HepG2 (cell line): ENCODE measurements around the gene COX8C. TPM values are rescaled to one million over a fixed set of nuclear protein-coding genes. Genes with fewer than 3 reads are reported as not detected.

Experiments
- CEBPB ChIP-seq: IDR thresholded peaks from 2 replicates; pipeline ENCODE4 v1.6.1; 2011; ENCODE audit warnings: low read depth, low read length, improper control_type of control experiment, borderline replicate concordance
- FOXP1 ChIP-seq, 2 experiments: fragments of 450-650 bp in 1 of 2; IDR thresholded peaks; 2 replicates each; pipeline ENCODE4 v1.6.1; 2017 to 2018; ENCODE audit warnings: antibody characterized with exemption in 1 of 2
- HNRNPUL1 ChIP-seq: fragments of 200-400 bp; formaldehyde crosslinking; IDR thresholded peaks from 2 replicates; pipeline ENCODE4 v1.6.1; 2017; ENCODE audit warnings: low read depth, mild to moderate bottlenecking, low read length, moderate library complexity
- JDP2 ChIP-seq: sonication (generic); formaldehyde crosslinking; IDR thresholded peaks from 2 replicates; pipeline ENCODE4 v1.8.1; 2022; ENCODE audit warnings: missing genetic modification reagents, borderline replicate concordance
- NCOA2 ChIP-seq: sonication (generic); formaldehyde crosslinking; IDR thresholded peaks from 2 replicates; pipeline ENCODE4 v1.8.0; 2022; ENCODE audit warnings: inconsistent platforms
- SAP130 ChIP-seq: IDR thresholded peaks from 2 replicates; pipeline ENCODE4 v1.6.1; 2016; ENCODE audit warnings: low read depth
- SMAD3 ChIP-seq: sonication (generic); formaldehyde crosslinking; IDR thresholded peaks from 2 replicates; pipeline ENCODE4 v1.4.0; 2020; ENCODE audit warnings: missing genetic modification reagents
- SOX5 ChIP-seq: IDR thresholded peaks from 2 replicates; pipeline ENCODE4 v1.6.1; 2016; ENCODE audit warnings: borderline replicate concordance
- TCF7 ChIP-seq: sonication (generic); IDR thresholded peaks from 2 replicates; pipeline ENCODE4 v1.6.1; 2016; ENCODE audit warnings: antibody characterized with exemption, low read depth
- TCF7L2 ChIP-seq: IDR thresholded peaks from 2 replicates; pipeline ENCODE4 v1.6.1; 2011; ENCODE audit warnings: mild to moderate bottlenecking, low read depth, low read length, moderate library complexity
- ZSCAN29 ChIP-seq: sonication (generic); formaldehyde crosslinking; conservative IDR thresholded peaks from 2 replicates; pipeline ENCODE4 v1.4.0; 2020; ENCODE audit warnings: mild to moderate bottlenecking, missing genetic modification reagents
- polyA plus RNA-seq, 8 experiments: library from polyadenylated mRNA; depleted of rRNA in 3 of 8; stranded (reverse) in 7 of 8; unstranded in 1 of 8; fragments of >200 nt; fragmentation: Illumina TruSeq in 4 of 8; extraction: Trizol in 4 of 8; gene quantifications; 2 replicates each; pipeline versions ENCODE4 v1.2.1 to v1.2.3, GENCODE V29; 2011 to 2016; ENCODE audit warnings: low read depth in 4 of 8, missing spikeins in 1 of 8, mixed read lengths in 1 of 8; ENCODE audit not compliant: insufficient read depth in 1 of 8
- total RNA-seq, 5 experiments: library from RNA; depleted of rRNA; stranded (reverse); fragments of >200 nt; fragmentation: Illumina TruSeq; extraction: Trizol; gene quantifications; 2 replicates each; pipeline ENCODE4 v1.2.3, GENCODE V29; 2016; ENCODE audit warnings: low read depth in 1 of 5
- TF ChIP-seq, protein P1 (sequence below): IDR thresholded peaks from 2 replicates; pipeline ENCODE4 v1.6.1; 2012; ENCODE audit warnings: low read depth, low read length, improper control_type of control experiment
- TF ChIP-seq, protein P2 (sequence below): sonication (generic); formaldehyde crosslinking; IDR thresholded peaks from 2 replicates; pipeline ENCODE4 v1.9.0; 2021; ENCODE audit warnings: missing genetic modification reagents, borderline replicate concordance
- TF ChIP-seq, protein P3 (sequence below): sonication (generic); formaldehyde crosslinking; conservative IDR thresholded peaks from 2 replicates; pipeline ENCODE4 v1.4.0; 2020; ENCODE audit warnings: mild to moderate bottlenecking, missing genetic modification reagents, moderate library complexity
- TF ChIP-seq, protein P4 (sequence below): IDR thresholded peaks from 2 replicates; pipeline ENCODE4 v1.4.0; 2020; ENCODE audit warnings: mild to moderate bottlenecking, missing genetic modification reagents

Gene COX8C
- total and polyA plus RNA-seq, 2 of the 13 experiments (the other 11 are each of a cell fraction or from before 2014, with no cell fraction given) = not detected

DNA sequence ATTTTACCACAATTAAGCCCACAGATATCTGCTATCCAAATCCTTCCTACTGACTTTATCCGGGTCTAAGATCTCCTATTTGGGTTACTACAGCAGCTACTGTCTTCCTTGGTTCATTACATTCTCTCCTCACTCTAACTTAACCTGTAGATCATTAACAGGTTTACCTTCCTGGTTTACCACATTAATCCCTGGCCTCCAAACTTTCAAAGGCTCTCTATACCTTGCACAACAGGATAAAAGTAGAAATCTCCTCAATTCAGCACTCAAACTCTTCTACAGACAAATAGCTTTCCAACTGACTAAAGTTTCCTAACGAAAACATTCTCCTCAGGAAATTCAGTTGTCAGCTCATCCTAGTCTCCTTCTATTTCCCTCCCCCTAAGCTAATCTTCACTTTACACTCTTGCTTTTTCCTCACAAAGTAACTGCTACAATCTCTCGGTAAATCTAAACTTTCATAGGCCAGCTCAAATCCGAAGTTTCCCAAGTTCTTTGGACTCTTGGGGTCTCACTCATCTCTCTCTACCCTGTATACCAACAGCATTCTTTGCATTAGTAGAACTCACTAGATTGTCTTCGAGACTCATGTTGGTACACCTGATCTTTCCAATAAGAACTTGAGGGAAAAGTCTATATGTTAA, 16.9 kb upstream of the COX8C start (continued):
- TF ChIP-seq HNRNPUL1 = 0 out of 2 replicates have a peak, but pooled peaks have one; percentile 31
- no peak for TF ChIP-seq JDP2 (CRISPR knock-in tag)
- no peak for TF ChIP-seq SMAD3 (CRISPR knock-in tag)
- TF ChIP-seq ZSCAN29 (CRISPR knock-in tag) = no peak
- TF ChIP-seq NCOA2 (CRISPR knock-in tag) = peak; percentile 49; the same call in 1 of the 2 replicates
- TF ChIP-seq CEBPB = peak; percentile 60; the same call in 1 of the 2 replicates
- TF ChIP-seq, protein P1, sequence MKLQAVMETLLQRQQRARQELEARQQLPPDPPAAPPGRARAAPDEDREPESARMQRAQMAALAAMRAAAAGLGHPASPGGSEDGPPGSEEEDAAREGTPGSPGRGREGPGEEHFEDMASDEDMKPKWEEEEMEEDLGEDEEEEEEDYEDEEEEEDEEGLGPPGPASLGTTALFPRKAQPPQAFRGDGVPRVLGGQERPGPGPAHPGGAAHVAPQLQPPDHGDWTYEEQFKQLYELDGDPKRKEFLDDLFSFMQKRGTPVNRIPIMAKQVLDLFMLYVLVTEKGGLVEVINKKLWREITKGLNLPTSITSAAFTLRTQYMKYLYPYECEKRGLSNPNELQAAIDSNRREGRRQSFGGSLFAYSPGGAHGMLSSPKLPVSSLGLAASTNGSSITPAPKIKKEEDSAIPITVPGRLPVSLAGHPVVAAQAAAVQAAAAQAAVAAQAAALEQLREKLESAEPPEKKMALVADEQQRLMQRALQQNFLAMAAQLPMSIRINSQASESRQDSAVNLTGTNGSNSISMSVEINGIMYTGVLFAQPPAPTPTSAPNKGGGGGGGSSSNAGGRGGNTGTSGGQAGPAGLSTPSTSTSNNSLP = peak; percentile 49; the same call in 1 of the 2 replicates
- peak; percentile 36; the same call in 1 of the 2 replicates for TF ChIP-seq SOX5 (CRISPR knock-in tag)
- TF ChIP-seq, protein P2, sequence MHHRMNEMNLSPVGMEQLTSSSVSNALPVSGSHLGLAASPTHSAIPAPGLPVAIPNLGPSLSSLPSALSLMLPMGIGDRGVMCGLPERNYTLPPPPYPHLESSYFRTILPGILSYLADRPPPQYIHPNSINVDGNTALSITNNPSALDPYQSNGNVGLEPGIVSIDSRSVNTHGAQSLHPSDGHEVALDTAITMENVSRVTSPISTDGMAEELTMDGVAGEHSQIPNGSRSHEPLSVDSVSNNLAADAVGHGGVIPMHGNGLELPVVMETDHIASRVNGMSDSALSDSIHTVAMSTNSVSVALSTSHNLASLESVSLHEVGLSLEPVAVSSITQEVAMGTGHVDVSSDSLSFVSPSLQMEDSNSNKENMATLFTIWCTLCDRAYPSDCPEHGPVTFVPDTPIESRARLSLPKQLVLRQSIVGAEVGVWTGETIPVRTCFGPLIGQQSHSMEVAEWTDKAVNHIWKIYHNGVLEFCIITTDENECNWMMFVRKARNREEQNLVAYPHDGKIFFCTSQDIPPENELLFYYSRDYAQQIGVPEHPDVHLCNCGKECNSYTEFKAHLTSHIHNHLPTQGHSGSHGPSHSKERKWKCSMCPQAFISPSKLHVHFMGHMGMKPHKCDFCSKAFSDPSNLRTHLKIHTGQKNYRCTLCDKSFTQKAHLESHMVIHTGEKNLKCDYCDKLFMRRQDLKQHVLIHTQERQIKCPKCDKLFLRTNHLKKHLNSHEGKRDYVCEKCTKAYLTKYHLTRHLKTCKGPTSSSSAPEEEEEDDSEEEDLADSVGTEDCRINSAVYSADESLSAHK (CRISPR knock-in tag) = no peak
- TF ChIP-seq SAP130 (CRISPR knock-in tag) = peak; percentile 21; the same call in 1 of the 2 replicates
- TF ChIP-seq, protein P3, sequence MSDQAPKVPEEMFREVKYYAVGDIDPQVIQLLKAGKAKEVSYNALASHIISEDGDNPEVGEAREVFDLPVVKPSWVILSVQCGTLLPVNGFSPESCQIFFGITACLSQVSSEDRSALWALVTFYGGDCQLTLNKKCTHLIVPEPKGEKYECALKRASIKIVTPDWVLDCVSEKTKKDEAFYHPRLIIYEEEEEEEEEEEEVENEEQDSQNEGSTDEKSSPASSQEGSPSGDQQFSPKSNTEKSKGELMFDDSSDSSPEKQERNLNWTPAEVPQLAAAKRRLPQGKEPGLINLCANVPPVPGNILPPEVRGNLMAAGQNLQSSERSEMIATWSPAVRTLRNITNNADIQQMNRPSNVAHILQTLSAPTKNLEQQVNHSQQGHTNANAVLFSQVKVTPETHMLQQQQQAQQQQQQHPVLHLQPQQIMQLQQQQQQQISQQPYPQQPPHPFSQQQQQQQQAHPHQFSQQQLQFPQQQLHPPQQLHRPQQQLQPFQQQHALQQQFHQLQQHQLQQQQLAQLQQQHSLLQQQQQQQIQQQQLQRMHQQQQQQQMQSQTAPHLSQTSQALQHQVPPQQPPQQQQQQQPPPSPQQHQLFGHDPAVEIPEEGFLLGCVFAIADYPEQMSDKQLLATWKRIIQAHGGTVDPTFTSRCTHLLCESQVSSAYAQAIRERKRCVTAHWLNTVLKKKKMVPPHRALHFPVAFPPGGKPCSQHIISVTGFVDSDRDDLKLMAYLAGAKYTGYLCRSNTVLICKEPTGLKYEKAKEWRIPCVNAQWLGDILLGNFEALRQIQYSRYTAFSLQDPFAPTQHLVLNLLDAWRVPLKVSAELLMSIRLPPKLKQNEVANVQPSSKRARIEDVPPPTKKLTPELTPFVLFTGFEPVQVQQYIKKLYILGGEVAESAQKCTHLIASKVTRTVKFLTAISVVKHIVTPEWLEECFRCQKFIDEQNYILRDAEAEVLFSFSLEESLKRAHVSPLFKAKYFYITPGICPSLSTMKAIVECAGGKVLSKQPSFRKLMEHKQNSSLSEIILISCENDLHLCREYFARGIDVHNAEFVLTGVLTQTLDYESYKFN = peak; percentile 43; the same call in 1 of the 2 replicates
- peak; percentile 47; the same call in 1 of the 2 replicates for TF ChIP-seq TCF7L2
- TF ChIP-seq TCF7 = peak; percentile 65; the same call in 1 of the 2 replicates
- no peak for TF ChIP-seq FOXP1 (IDR thresholded peaks at IDR 0.05)
- peak; percentile 87 for TF ChIP-seq FOXP1 (CRISPR knock-in tag; IDR thresholded peaks at IDR 0.05)
- TF ChIP-seq, protein P4, sequence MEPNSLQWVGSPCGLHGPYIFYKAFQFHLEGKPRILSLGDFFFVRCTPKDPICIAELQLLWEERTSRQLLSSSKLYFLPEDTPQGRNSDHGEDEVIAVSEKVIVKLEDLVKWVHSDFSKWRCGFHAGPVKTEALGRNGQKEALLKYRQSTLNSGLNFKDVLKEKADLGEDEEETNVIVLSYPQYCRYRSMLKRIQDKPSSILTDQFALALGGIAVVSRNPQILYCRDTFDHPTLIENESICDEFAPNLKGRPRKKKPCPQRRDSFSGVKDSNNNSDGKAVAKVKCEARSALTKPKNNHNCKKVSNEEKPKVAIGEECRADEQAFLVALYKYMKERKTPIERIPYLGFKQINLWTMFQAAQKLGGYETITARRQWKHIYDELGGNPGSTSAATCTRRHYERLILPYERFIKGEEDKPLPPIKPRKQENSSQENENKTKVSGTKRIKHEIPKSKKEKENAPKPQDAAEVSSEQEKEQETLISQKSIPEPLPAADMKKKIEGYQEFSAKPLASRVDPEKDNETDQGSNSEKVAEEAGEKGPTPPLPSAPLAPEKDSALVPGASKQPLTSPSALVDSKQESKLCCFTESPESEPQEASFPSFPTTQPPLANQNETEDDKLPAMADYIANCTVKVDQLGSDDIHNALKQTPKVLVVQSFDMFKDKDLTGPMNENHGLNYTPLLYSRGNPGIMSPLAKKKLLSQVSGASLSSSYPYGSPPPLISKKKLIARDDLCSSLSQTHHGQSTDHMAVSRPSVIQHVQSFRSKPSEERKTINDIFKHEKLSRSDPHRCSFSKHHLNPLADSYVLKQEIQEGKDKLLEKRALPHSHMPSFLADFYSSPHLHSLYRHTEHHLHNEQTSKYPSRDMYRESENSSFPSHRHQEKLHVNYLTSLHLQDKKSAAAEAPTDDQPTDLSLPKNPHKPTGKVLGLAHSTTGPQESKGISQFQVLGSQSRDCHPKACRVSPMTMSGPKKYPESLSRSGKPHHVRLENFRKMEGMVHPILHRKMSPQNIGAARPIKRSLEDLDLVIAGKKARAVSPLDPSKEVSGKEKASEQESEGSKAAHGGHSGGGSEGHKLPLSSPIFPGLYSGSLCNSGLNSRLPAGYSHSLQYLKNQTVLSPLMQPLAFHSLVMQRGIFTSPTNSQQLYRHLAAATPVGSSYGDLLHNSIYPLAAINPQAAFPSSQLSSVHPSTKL (CRISPR knock-in tag) = peak; percentile 42; the same call in 1 of the 2 replicates
